ENCODE results near the gene CALCR.

CALCR gene

DNA sequence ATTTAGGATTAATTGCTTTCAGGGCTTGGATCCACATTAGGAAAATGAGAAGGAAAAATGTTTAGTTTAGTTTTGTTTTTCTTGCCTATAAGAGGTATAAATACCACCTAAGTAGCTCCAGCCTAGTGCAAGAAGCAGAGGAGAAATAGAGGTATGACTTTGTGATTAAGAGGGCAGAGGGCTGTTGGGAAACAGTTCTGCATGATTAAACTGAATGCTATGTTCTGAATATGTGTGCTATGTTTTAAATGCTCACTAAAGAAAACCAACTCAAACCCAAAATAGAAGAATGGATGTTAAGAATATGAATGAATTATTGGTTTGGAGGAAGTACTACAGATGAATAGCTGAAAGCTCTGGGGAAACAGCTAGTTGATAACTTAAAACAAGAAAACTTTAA is 7.6 kb downstream of the CALCR start:
- H3K4me3 ChIP-seq (ENCODE audit: low read length in 2 of 2): no peak overlapping the region
- H3K14ac ChIP-seq (ENCODE audit: low read length): no peak overlapping the region
- H2BK15ac ChIP-seq (ENCODE audit: low read length): no peak overlapping the region
- H3K9ac ChIP-seq (ENCODE audit: low read depth, low read length, poor library complexity): no peak overlapping the region
- no peak overlapping the region for H2BK12ac ChIP-seq (ENCODE audit: low read length)
- H4K8ac ChIP-seq (ENCODE audit: low read depth, low read length): no peak overlapping the region
- no peak overlapping the region for H3K23ac ChIP-seq (ENCODE audit: low read depth, low read length, poor library complexity)
- H3K4me2 ChIP-seq (ENCODE audit: insufficient read depth, low read length, poor library complexity, severe bottlenecking): no peak overlapping the region
- no peak overlapping the region for H3K27ac ChIP-seq (replicated peaks; ENCODE audit: low read length)
- H2BK120ac ChIP-seq (ENCODE audit: low read depth, low read length): no peak overlapping the region
- no peaks in the 10 kb centered on the region for H3K27me3 ChIP-seq (ENCODE audit: control insufficient read depth in 3 of 3, insufficient read depth in 3 of 3, low read depth in 1 of 3, low read length in 3 of 3)
- no peaks in the 10 kb centered on the region for H3K79me1 ChIP-seq (ENCODE audit: low read depth, low read length)
- DNase-seq (ENCODE audit: low spot score): no peak
- peaks cover 0 to 4% of the 10 kb centered on the region in 2 donors for H3K4me1 ChIP-seq (ENCODE audit: control insufficient read depth in 2 of 2, insufficient read depth in 1 of 2, low read depth in 1 of 2, low read length in 2 of 2)
- no peak overlapping the region for H2AK5ac ChIP-seq (ENCODE audit: low read depth, low read length)
- H3K18ac ChIP-seq (ENCODE audit: low read length): no peak overlapping the region
- H2BK5ac ChIP-seq (ENCODE audit: low read length): no peak overlapping the region
- no peaks in the 10 kb centered on the region for H3K36me3 ChIP-seq (replicated peaks in 1 of 2; ENCODE audit: control insufficient read depth in 2 of 2, insufficient read depth in 2 of 2, low read length in 2 of 2)
- H2AFZ ChIP-seq (ENCODE audit: low read length): no peak overlapping the region
- no peak overlapping the region for H4K91ac ChIP-seq (ENCODE audit: low read depth, low read length, poor library complexity)
- no peak overlapping the region for H3K4ac ChIP-seq (ENCODE audit: low read length)
- no peaks in the 10 kb centered on the region for H3K9me3 ChIP-seq (replicated peaks in 1 of 2; ENCODE audit: control insufficient read depth in 2 of 2, insufficient read depth in 1 of 2, low read depth in 1 of 2, low read length in 2 of 2)

DNA sequence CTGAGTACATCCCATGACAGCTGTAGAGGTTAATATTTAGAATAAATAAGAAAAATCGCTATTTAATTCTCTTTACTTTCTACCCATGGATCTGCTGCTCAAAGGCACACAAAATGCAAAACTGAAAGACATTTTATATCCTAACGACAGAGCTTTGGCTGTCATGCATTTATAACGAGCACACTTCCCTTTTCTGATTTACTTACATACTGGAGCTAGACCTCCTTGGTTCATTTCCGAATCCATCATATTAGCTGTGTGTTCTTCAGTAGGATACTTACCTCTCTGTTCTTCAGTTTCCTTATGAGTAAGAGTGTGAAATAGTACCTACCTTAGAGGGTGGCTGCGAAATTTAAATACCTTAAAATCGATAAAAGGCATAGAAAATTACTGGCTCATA is 10.9 kb downstream of the CALCR start:
- H3K9ac ChIP-seq (ENCODE audit: low read depth, low read length, poor library complexity): no peak overlapping the region

DNA sequence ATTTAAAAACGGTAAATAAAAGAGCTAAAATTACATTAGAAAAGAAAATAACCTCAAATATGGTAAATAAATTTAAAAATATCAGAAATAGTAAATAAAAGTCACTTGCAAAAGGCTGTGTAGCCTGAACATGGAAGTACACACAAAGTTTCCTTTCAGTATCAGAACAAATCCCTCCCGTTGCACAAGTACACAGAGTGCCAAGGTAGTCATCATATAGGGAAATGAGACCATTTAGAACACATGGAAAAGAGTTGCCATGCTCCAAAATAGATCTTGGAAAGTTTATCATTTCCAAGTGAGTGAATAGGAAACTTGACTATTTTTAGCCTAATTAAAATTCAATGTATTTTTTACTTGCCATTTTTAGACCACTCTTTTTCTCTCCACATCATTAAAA is 11.6 kb downstream of the CALCR start:
- Histone ChIP-seq H3K4me2 (ENCODE audit: insufficient read depth, low read length, poor library complexity, severe bottlenecking) (no peak overlapping the region), H3K18ac (ENCODE audit: low read length) (no peak overlapping the region), H2AK5ac (ENCODE audit: low read depth, low read length) (no peak overlapping the region), H3K14ac (ENCODE audit: low read length) (no peak overlapping the region), H3K9me3 (replicated peaks in 1 of 2; ENCODE audit: control insufficient read depth in 2 of 2, insufficient read depth in 1 of 2, low read depth in 1 of 2, low read length in 2 of 2) (no peaks in the 10 kb centered on the region), H2AFZ (ENCODE audit: low read length) (no peak overlapping the region), H2BK120ac (ENCODE audit: low read depth, low read length) (no peak overlapping the region), H3K4me3 (ENCODE audit: low read length in 2 of 2) (no peak overlapping the region), H3K4ac (ENCODE audit: low read length) (no peak overlapping the region), H2BK15ac (ENCODE audit: low read length) (no peak overlapping the region), H3K23ac (ENCODE audit: low read depth, low read length, poor library complexity) (no peak overlapping the region), H4K91ac (ENCODE audit: low read depth, low read length, poor library complexity) (no peak overlapping the region), H3K36me3 (replicated peaks in 1 of 2; ENCODE audit: control insufficient read depth in 2 of 2, insufficient read depth in 2 of 2, low read length in 2 of 2) (no peaks in the 10 kb centered on the region), H3K27ac (replicated peaks; ENCODE audit: low read length) (no peak overlapping the region), H3K4me1 (ENCODE audit: control insufficient read depth in 2 of 2, insufficient read depth in 1 of 2, low read depth in 1 of 2, low read length in 2 of 2) (peaks cover 0 to 5% of the 10 kb centered on the region in 2 donors), H2BK5ac (ENCODE audit: low read length) (no peak overlapping the region), H3K27me3 (ENCODE audit: control insufficient read depth in 3 of 3, insufficient read depth in 3 of 3, low read depth in 1 of 3, low read length in 3 of 3) (no peaks in the 10 kb centered on the region), H3K9ac (ENCODE audit: low read depth, low read length, poor library complexity) (no peak overlapping the region), H4K8ac (ENCODE audit: low read depth, low read length) (no peak overlapping the region), H3K79me1 (ENCODE audit: low read depth, low read length) (no peaks in the 10 kb centered on the region), H2BK12ac (ENCODE audit: low read length) (no peak overlapping the region)
- no CpG with 5 or more reads among the region's 2 CpGs for WGBS, 2 donors (ENCODE audit: extremely low coverage in 2 of 2, insufficient read length in 2 of 2, insufficient replicate concordance in 1 of 2)
- no peak for DNase-seq (ENCODE audit: low spot score)

More for the DNA sequence above, 10.9 kb downstream of the CALCR start:
- Histone ChIP-seq H2AFZ (ENCODE audit: low read length) (no peak overlapping the region), H3K4me3 (ENCODE audit: low read length in 2 of 2) (no peak overlapping the region), H2BK15ac (ENCODE audit: low read length) (no peak overlapping the region), H2BK120ac (ENCODE audit: low read depth, low read length) (no peak overlapping the region), H3K27me3 (ENCODE audit: control insufficient read depth in 3 of 3, insufficient read depth in 3 of 3, low read depth in 1 of 3, low read length in 3 of 3) (no peaks in the 10 kb centered on the region), H2BK5ac (ENCODE audit: low read length) (no peak overlapping the region), H2BK12ac (ENCODE audit: low read length) (no peak overlapping the region), H3K4me1 (ENCODE audit: control insufficient read depth in 2 of 2, insufficient read depth in 1 of 2, low read depth in 1 of 2, low read length in 2 of 2) (peaks cover 0 to 5% of the 10 kb centered on the region in 2 donors), H3K4me2 (ENCODE audit: insufficient read depth, low read length, poor library complexity, severe bottlenecking) (no peak overlapping the region), H4K8ac (ENCODE audit: low read depth, low read length) (no peak overlapping the region), H3K9me3 (replicated peaks in 1 of 2; ENCODE audit: control insufficient read depth in 2 of 2, insufficient read depth in 1 of 2, low read depth in 1 of 2, low read length in 2 of 2) (no peaks in the 10 kb centered on the region), H3K4ac (ENCODE audit: low read length) (no peak overlapping the region), H3K23ac (ENCODE audit: low read depth, low read length, poor library complexity) (no peak overlapping the region), H4K91ac (ENCODE audit: low read depth, low read length, poor library complexity) (no peak overlapping the region), H3K36me3 (replicated peaks in 1 of 2; ENCODE audit: control insufficient read depth in 2 of 2, insufficient read depth in 2 of 2, low read length in 2 of 2) (no peaks in the 10 kb centered on the region), H2AK5ac (ENCODE audit: low read depth, low read length) (no peak overlapping the region), H3K27ac (replicated peaks; ENCODE audit: low read length) (no peak overlapping the region), H3K18ac (ENCODE audit: low read length) (no peak overlapping the region), H3K14ac (ENCODE audit: low read length) (no peak overlapping the region), H3K79me1 (ENCODE audit: low read depth, low read length) (no peaks in the 10 kb centered on the region)
- DNase-seq (ENCODE audit: low spot score): no peak
- WGBS, 2 donors (ENCODE audit: extremely low coverage in 2 of 2, insufficient read length in 2 of 2, insufficient replicate concordance in 1 of 2): no CpG with 5 or more reads among the region's 6 CpGs

DNA sequence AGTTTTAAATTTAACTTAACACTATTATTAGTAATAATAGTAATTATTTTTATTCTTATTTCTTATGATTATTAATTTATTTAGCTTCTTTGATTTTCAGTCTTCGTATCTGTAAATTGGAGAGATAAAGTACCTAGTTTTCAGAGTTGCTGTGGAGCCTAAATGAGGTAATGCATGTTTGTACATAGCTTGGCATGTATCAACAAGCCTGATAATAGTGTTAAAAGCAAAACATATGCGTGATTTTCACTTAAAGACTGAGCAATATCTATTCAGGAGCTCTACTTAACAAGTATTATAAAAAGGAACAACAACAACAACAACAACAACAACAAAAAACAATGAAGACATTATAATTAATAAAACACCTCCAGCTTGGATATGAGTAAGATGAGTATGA is 12.4 kb downstream of the CALCR start:
- Histone ChIP-seq H3K36me3 (replicated peaks in 1 of 2; ENCODE audit: control insufficient read depth in 2 of 2, insufficient read depth in 2 of 2, low read length in 2 of 2) (no peaks in the 10 kb centered on the region), H3K4me2 (ENCODE audit: insufficient read depth, low read length, poor library complexity, severe bottlenecking) (no peak overlapping the region), H2AFZ (ENCODE audit: low read length) (no peak overlapping the region), H3K14ac (ENCODE audit: low read length) (no peak overlapping the region), H2BK5ac (ENCODE audit: low read length) (no peak overlapping the region), H3K23ac (ENCODE audit: low read depth, low read length, poor library complexity) (no peak overlapping the region), H3K9ac (ENCODE audit: low read depth, low read length, poor library complexity) (no peak overlapping the region), H3K9me3 (replicated peaks in 1 of 2; ENCODE audit: control insufficient read depth in 2 of 2, insufficient read depth in 1 of 2, low read depth in 1 of 2, low read length in 2 of 2) (no peaks in the 10 kb centered on the region), H3K4me1 (ENCODE audit: control insufficient read depth in 2 of 2, insufficient read depth in 1 of 2, low read depth in 1 of 2, low read length in 2 of 2) (peaks cover 0 to 5% of the 10 kb centered on the region in 2 donors), H2BK12ac (ENCODE audit: low read length) (no peak overlapping the region), H4K91ac (ENCODE audit: low read depth, low read length, poor library complexity) (no peak overlapping the region), H2BK15ac (ENCODE audit: low read length) (no peak overlapping the region), H2BK120ac (ENCODE audit: low read depth, low read length) (no peak overlapping the region), H3K79me1 (ENCODE audit: low read depth, low read length) (no peaks in the 10 kb centered on the region), H4K8ac (ENCODE audit: low read depth, low read length) (no peak overlapping the region), H2AK5ac (ENCODE audit: low read depth, low read length) (no peak overlapping the region), H3K4me3 (ENCODE audit: low read length in 2 of 2) (no peak overlapping the region), H3K27ac (replicated peaks; ENCODE audit: low read length) (no peak overlapping the region), H3K4ac (ENCODE audit: low read length) (no peak overlapping the region), H3K27me3 (ENCODE audit: control insufficient read depth in 3 of 3, insufficient read depth in 3 of 3, low read depth in 1 of 3, low read length in 3 of 3) (no peaks in the 10 kb centered on the region), H3K18ac (ENCODE audit: low read length) (no peak overlapping the region)
- DNase-seq (ENCODE audit: low spot score): no peak
- WGBS, 2 donors (ENCODE audit: extremely low coverage in 2 of 2, insufficient read length in 2 of 2, insufficient replicate concordance in 1 of 2): no CpG with 5 or more reads among the region's 2 CpGs

All from neuronal stem cell (in vitro differentiated cells).